Right lobe of liver (tissue), 4 donors: ENCODE data around the gene SIK3.

ENCODE experiments used
- CTCF ChIP-seq, 4 donors: fragments of 200-600 bp in 3 of 4; fragments of 450-650 bp in 1 of 4; IDR thresholded peaks; one replicate each; pipeline versions ENCODE4 v1.5.1 to v1.8.0; 2016 to 2022; ENCODE audit warnings: antibody characterized with exemption in 4 of 4, mild to moderate bottlenecking in 2 of 4
- POLR2A ChIP-seq: fragments of 450-650 bp; IDR thresholded peaks from one replicate; pipeline ENCODE4 v1.6.1; 2017; ENCODE audit warnings: antibody characterized with exemption, mild to moderate bottlenecking
- donor health status: DM: no; HTN: no; CAD: no.
- donor health status: DM: no; HTN: no; CAD: no.
- donor health status: DM: no; HTN: yes; CAD: no.

GRCh38 chr11:116835791-116836631, 262.2 kb downstream of the SIK3 start:
- TF ChIP-seq POLR2A: peak; percentile 40
- TF ChIP-seq CTCF (IDR thresholded peaks at IDR 0.05): peak; percentile 36 to 53 (median 42)
